Measurements from ENCODE around the gene AMIGO2.
"Not testable (repeated sequence)": the region's sequence is repeated elsewhere in the genome, so short reads cannot be mapped to it uniquely, and the experiment has no call there.

AMIGO2 gene

DNA sequence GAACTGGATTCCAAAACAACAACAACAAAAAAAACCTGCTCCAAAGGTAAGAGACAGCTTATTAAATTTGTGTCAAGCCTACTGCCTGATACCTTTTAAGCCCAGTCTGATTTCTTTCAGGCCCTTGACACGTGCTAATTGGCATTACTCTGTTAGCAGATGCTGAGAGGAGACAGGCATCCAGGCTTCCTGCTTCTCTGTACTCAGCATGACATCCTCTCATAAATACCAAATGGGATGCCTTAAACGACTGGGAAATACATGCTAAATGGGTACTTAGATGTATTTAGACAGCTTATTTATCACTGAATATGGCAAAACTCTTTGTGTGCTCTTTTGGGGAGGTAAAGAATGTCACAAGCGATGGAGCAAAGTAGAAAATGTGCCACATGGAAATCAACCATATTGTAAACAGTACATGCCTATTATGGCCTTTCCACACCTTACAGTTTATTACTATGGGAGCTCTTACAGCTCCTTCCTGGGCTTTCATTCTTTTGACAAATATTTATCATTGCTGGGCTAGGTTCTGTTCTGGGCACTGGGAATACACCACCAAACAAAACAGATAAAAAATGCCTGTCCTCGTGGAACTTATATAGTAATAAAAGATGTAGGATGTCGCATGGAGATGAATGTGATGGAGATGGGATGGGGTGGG, 11.9 kb downstream of the AMIGO2 start:
- TF ChIP-seq, protein P1, sequence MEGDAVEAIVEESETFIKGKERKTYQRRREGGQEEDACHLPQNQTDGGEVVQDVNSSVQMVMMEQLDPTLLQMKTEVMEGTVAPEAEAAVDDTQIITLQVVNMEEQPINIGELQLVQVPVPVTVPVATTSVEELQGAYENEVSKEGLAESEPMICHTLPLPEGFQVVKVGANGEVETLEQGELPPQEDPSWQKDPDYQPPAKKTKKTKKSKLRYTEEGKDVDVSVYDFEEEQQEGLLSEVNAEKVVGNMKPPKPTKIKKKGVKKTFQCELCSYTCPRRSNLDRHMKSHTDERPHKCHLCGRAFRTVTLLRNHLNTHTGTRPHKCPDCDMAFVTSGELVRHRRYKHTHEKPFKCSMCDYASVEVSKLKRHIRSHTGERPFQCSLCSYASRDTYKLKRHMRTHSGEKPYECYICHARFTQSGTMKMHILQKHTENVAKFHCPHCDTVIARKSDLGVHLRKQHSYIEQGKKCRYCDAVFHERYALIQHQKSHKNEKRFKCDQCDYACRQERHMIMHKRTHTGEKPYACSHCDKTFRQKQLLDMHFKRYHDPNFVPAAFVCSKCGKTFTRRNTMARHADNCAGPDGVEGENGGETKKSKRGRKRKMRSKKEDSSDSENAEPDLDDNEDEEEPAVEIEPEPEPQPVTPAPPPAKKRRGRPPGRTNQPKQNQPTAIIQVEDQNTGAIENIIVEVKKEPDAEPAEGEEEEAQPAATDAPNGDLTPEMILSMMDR (IDR thresholded peaks at IDR 0.05; ENCODE audit: low read depth, low read length) = no peak
- no peak overlapping the region for H3K4me3 ChIP-seq (ENCODE audit: low read depth, low read length)
- in situ Hi-C loops (cut with HindIII; ENCODE audit: low sequenced_read_pairs) = no loop called here
- DNase-seq (ENCODE audit: low read depth, low spot score) = no peak

DNA sequence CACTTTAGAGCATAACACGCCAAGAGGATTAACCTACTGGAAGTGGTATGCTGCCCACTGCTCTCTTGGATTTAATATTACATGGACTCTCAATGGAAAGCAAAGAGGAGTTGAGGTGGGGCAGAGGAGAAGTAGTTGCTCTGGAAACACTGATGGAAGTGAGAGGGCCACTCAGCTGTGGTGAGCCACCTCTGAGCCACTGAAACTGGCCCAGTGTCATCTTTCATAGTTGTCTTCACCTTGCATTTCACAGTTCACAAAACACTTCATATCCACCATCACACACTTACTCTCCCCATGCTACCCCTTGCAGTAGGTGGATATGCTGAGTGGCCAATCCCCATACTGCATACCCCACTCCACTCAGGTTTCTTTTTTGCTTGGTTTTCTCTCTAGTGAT, 12.6 kb downstream of the AMIGO2 start:
- in situ Hi-C loops (cut with HindIII; ENCODE audit: low sequenced_read_pairs) = no loop called here
- no peak overlapping the region for H3K4me3 ChIP-seq (ENCODE audit: low read depth, low read length)
- no peak for DNase-seq (ENCODE audit: low read depth, low spot score)
- TF ChIP-seq, protein P1 (IDR thresholded peaks at IDR 0.05; ENCODE audit: low read depth, low read length) = no peak

- H3K4me3 ChIP-seq (ENCODE audit: low read depth, low read length) = no peak overlapping the region
- in situ Hi-C loops (cut with HindIII; ENCODE audit: low sequenced_read_pairs) = no loop called here
- TF ChIP-seq, protein P1 (IDR thresholded peaks at IDR 0.05; ENCODE audit: low read depth, low read length) = no peak
- DNase-seq (ENCODE audit: low read depth, low spot score) = no peak
Measured at GRCh38 chr12:47066278-47067025, 13.3 kb downstream of the AMIGO2 start.

GRCh38 chr12:47065546-47065945, 14.2 kb downstream of the AMIGO2 start:
- in situ Hi-C loops (cut with HindIII; ENCODE audit: low sequenced_read_pairs) = no loop called here

DNA sequence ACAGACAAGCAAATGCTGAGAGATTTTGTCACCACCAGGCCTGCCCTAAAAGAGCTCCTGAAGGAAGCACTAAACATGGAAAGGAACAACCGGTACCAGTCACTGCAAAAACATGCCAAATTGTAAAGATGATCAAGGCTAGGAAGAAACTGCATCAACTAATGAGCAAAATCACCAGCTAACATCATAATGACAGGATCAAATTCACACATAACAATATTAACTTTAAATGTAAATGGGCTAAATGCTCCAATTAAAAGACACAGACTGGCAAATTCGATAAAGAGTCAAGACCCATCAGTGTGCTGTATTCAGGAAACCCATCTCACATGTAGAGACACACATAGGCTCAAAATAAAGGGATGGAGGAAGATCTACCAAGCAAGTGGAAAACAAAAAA, 21.1 kb downstream of the AMIGO2 start:
- DNase-seq (ENCODE audit: low read depth, low spot score); in situ Hi-C loops (cut with HindIII; ENCODE audit: low sequenced_read_pairs); H3K4me3 ChIP-seq (ENCODE audit: low read depth, low read length): not testable (repeated sequence)

More at GRCh38 chr12:47065546-47065945, 14.2 kb downstream of the AMIGO2 start:
- H3K4me3 ChIP-seq (ENCODE audit: low read depth, low read length) = no peak overlapping the region
- DNase-seq (ENCODE audit: low read depth, low spot score) = no peak
- TF ChIP-seq, protein P1 (IDR thresholded peaks at IDR 0.05; ENCODE audit: low read depth, low read length) = no peak

- in situ Hi-C loops (cut with HindIII; ENCODE audit: low sequenced_read_pairs); H3K4me3 ChIP-seq (ENCODE audit: low read depth, low read length); DNase-seq (ENCODE audit: low read depth, low spot score): not testable (repeated sequence)
Measured at GRCh38 chr12:47056944-47057343, 22.8 kb downstream of the AMIGO2 start.

- H3K4me3 ChIP-seq (ENCODE audit: low read depth, low read length); in situ Hi-C loops (cut with HindIII; ENCODE audit: low sequenced_read_pairs); DNase-seq (ENCODE audit: low read depth, low spot score): not testable (repeated sequence)
Measured at GRCh38 chr12:47055856-47056255, 23.9 kb downstream of the AMIGO2 start.

DNA sequence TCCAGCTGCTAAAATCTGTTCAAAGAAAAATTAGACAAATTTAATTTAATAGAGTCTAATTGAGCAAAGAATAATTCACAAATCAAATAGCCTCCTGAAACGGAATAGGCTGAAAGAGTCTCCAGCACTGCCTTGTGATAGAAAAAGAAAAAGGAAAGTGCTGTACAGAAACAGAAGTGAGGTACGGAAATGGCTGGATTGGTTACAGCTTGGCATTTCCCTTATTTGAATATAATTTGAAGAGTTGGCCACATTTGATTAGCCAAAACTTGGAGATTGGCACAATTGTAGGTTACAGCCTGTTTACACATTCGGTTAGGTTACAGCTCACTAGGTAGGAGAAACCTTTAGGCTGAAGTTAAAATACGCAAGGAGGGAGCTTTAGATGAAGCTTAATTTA, 25.1 kb downstream of the AMIGO2 start:
- in situ Hi-C loops (cut with HindIII; ENCODE audit: low sequenced_read_pairs) = no loop called here
- TF ChIP-seq, protein P1 (IDR thresholded peaks at IDR 0.05; ENCODE audit: low read depth, low read length) = no peak
- DNase-seq (ENCODE audit: low read depth, low spot score) = no peak
- H3K4me3 ChIP-seq (ENCODE audit: low read depth, low read length) = no peak overlapping the region

Data from astrocyte of the spinal cord (primary cell).